Tibial nerve (tissue), 4 donors: Measurements from ENCODE around the gene YY1. TPM values are rescaled to one million over a fixed set of nuclear protein-coding genes. Genes with fewer than 3 reads are reported as not detected.
A peak's percentile ranks its signal among the peaks of the same experiment; 100 is the strongest.

Experiments
- DNase-seq, 2 donors: peaks; one replicate each; pipeline ENCODE4 v3.0.0-alpha.2; 2019; ENCODE audit warnings: low spot score in 2 of 2
- H3K27ac ChIP-seq, 4 donors: fragments of 200-600 bp; sonication (generic) in 3 of 4; one replicate each; pipeline ENCODE4 v1.5.1; 2017 to 2019; ENCODE audit warnings: mild to moderate bottlenecking in 1 of 4
- H3K27me3 ChIP-seq, 2 donors: fragments of 200-600 bp; sonication (generic) in 1 of 2; one replicate each; pipeline versions ENCODE4 v1.5.1 to v1.6.0; 2017 to 2019
- H3K36me3 ChIP-seq, 3 donors: fragments of 200-600 bp; sonication (generic); one replicate each; pipeline ENCODE4 v1.5.1; 2018 to 2019
- H3K4me1 ChIP-seq, 4 donors: fragments of 200-600 bp; sonication (generic) in 3 of 4; one replicate each; pipeline ENCODE4 v1.5.1; 2017 to 2019
- H3K4me3 ChIP-seq, 4 donors: fragments of 200-600 bp; sonication (generic) in 3 of 4; one replicate each; pipeline ENCODE4 v1.5.1; 2017 to 2019; ENCODE audit warnings: mild to moderate bottlenecking in 1 of 4, moderate library complexity in 1 of 4
- H3K9me3 ChIP-seq, 4 donors: fragments of 200-600 bp; sonication (generic) in 3 of 4; one replicate each; pipeline ENCODE4 v1.5.1; 2017 to 2019
- EP300 ChIP-seq, 2 donors: sonication (generic); formaldehyde crosslinking; IDR thresholded peaks; one replicate each; pipeline ENCODE4 v1.6.1; 2017; ENCODE audit warnings: antibody characterized with exemption in 2 of 2, mild to moderate bottlenecking in 1 of 2
- POLR2A ChIP-seq, 2 donors: fragments of 450-650 bp; IDR thresholded peaks; one replicate each; pipeline ENCODE4 v1.6.1; 2017; ENCODE audit warnings: antibody characterized with exemption in 2 of 2, mild to moderate bottlenecking in 2 of 2, moderate library complexity in 2 of 2
- WGBS, 2 donors: methylation state at CpG; one replicate each; pipeline ENCODE4 v1.1.5; 2018; 5-methylcytosine and 5-hydroxymethylcytosine counted together
- total RNA-seq, 4 donors: library from RNA; depleted of rRNA; stranded (reverse); fragments of >200 nt; gene quantifications; one replicate each; pipeline ENCODE4 v1.1.0, GENCODE V29; 2016
- TF ChIP-seq, protein P1 (sequence below), 5 experiments: fragments of 200-600 bp in 3 of 5; fragments of 450-650 bp in 2 of 5; sonication (generic) in 3 of 5; IDR thresholded peaks; one replicate each; pipeline ENCODE4 v1.5.1; 2016 to 2019; ENCODE audit warnings: antibody characterized with exemption in 5 of 5, mild to moderate bottlenecking in 3 of 5, moderate library complexity in 2 of 5

Gene YY1
- total RNA-seq = 10 to 100 TPM; 55.9 to 60.3 (median 58.7) TPM

DNA sequence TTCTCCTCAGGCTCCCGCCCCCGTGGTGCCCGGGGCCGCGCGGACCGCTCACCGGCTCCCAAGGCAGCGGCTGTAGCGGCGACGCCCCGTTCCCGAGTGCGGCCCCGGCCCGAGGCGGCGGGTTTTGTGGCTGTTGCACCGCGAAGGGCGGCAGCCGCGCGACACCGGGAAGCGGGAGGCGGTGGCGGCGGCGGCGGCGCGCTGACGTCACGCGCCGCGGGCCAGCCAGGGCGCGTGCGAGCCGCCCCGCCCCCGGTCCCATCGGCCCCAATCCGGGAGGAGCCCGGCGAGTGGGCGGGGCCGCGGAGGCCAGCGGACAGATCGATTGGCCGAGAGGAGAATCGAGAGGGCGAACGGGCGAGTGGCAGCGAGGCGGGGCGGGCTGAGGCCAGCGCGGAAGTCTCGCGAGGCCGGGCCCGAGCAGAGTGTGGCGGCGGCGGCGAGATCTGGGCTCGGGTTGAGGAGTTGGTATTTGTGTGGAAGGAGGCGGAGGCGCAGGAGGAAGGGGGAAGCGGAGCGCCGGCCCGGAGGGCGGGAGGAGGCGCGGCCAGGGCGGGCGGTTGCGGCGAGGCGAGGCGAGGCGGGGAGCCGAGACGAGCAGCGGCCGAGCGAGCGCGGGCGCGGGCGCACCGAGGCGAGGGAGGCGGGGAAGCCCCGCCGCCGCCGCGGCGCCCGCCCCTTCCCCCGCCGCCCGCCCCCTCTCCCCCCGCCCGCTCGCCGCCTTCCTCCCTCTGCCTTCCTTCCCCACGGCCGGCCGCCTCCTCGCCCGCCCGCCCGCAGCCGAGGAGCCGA is at the start of gene YY1:
Gene YY1, plus strand, starts transcription at position 726 of the 792 bp plus-strand sequence. CDS start 101 bp downstream, outside the sequence.
- WGBS, 2 donors = 0 to 1% methylated on average over 18 to 39 of the region's 125 CpGs
- Histone ChIP-seq H3K27me3 (no peaks in the 10 kb centered on the region), H3K36me3 (no peaks in the 10 kb centered on the region), H3K4me3 (peak within 1 kb of the TSS; percentile 91 to 100 (median 98)), H3K4me1 (peaks cover 0 to 60% (median 34%) of the 10 kb centered on the region in 4 donors), H3K9me3 (no peaks in the 10 kb centered on the region), H3K27ac (peak within 1 kb of the TSS; percentile 96 to 100 (median 100))
- TF ChIP-seq POLR2A (IDR thresholded peaks at IDR 0.05) (peak; percentile 49 to 90), EP300 (IDR thresholded peaks at IDR 0.05) (peak in 1 of 2 donors; percentile 94)
- TF ChIP-seq, protein P1, sequence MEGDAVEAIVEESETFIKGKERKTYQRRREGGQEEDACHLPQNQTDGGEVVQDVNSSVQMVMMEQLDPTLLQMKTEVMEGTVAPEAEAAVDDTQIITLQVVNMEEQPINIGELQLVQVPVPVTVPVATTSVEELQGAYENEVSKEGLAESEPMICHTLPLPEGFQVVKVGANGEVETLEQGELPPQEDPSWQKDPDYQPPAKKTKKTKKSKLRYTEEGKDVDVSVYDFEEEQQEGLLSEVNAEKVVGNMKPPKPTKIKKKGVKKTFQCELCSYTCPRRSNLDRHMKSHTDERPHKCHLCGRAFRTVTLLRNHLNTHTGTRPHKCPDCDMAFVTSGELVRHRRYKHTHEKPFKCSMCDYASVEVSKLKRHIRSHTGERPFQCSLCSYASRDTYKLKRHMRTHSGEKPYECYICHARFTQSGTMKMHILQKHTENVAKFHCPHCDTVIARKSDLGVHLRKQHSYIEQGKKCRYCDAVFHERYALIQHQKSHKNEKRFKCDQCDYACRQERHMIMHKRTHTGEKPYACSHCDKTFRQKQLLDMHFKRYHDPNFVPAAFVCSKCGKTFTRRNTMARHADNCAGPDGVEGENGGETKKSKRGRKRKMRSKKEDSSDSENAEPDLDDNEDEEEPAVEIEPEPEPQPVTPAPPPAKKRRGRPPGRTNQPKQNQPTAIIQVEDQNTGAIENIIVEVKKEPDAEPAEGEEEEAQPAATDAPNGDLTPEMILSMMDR (IDR thresholded peaks at IDR 0.05) = peak in 1 of 5 experiments; percentile 28
- peak; percentile 95 to 99 for DNase-seq

DNA sequence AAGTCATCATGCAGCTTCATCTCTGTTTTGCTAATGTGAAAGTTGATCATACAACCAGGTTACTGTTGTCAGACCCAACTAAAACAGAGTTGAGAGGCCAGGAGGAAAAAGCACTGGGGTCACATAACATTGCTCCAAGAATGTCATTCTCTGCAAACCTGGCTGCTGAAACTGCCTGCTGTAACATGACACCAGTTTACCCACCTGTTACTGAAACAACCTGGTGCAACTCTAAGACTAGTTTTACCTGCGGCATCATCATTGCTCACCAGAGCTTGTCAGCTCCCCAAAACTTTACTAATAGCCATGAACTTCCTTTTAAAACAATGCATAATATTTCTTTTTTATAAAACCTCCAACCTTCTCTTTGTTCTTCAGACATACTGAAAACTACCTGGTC is 48.8 kb upstream of the YY1 start:
- 96 to 97% methylated on average over 1 of the region's 1 CpG for WGBS, 2 donors
- H3K27me3 ChIP-seq = no peaks in the 10 kb centered on the region
- DNase-seq = no peak
- TF ChIP-seq, protein P1 (IDR thresholded peaks at IDR 0.05) = no peak
- no peak for TF ChIP-seq POLR2A (IDR thresholded peaks at IDR 0.05)
- no peak for TF ChIP-seq EP300 (IDR thresholded peaks at IDR 0.05)
- H3K36me3 ChIP-seq = no peaks in the 10 kb centered on the region
- H3K27ac ChIP-seq = no peak overlapping the region
- no peak overlapping the region for H3K4me3 ChIP-seq
- H3K9me3 ChIP-seq = no peaks in the 10 kb centered on the region
- peaks cover 0 to 22% (median 7%) of the 10 kb centered on the region in 4 donors for H3K4me1 ChIP-seq

DNA sequence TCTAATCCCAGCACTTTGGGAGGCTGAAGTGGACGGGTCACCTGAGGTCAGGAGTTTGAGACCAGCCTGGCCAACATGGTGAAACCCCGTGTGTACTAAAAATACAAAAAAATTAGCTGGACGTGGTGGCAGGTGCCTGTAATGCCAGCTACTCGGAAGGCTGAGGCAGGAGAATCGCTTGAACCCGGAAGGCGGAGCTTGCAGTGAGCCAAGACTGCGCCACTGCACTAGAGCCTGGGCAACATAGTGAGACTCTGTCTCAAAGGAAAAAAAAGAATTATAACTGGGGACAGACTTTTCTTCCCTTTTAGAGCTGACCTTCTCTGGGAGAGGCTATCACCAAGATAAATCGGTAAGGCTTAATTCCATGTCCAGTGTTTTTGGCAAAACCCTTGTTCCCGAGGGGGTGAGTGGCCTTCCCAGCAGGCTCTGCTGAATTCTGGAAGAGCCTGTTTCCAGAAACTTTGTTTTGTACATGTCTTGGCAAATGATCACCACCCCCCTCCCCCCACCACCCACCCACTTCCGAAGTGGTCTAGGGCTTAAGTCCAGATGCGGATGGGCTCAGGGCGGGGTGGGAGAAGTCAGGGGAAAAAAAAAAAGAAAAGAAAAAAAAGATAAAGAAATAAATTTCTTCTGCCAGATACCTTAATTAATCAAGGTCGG is 47.2 kb upstream of the YY1 start:
- Histone ChIP-seq H3K27me3 (no peaks in the 10 kb centered on the region), H3K9me3 (no peaks in the 10 kb centered on the region), H3K4me3 (no peak overlapping the region), H3K36me3 (no peaks in the 10 kb centered on the region), H3K4me1 (peaks cover 0 to 22% (median 7%) of the 10 kb centered on the region in 4 donors), H3K27ac (peak overlapping the region in 3 of 4 donors; percentile 91 to 94 (median 92))
- TF ChIP-seq EP300 (IDR thresholded peaks at IDR 0.05) = no peak
- TF ChIP-seq POLR2A (IDR thresholded peaks at IDR 0.05) = no peak
- TF ChIP-seq, protein P1 (IDR thresholded peaks at IDR 0.05) = no peak
- WGBS, 2 donors = 76 to 77% methylated on average over 14 of the region's 14 CpGs
- no peak for DNase-seq

DNA sequence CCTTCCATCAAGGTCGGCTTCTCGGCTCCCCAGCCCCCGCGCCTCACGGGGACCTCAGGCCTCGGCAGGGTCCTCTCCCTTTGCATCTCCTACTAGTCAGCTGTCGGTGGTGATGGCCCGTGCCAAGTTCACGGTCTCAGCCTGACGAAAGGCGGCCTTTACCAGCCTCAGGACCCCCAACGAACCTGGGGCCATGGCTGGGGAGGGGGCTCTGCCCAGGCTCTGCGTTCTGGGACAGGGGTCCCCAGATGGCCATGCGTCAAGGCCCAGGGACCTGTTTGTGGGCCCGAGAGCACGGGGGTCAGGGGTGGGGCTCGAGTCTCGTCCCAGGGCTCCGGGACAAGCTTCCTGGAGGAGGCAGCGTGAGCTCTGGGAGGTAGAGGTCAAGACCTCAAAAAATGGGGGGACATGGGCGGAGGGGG is 46.7 kb upstream of the YY1 start:
- no peak for DNase-seq
- no peaks in the 10 kb centered on the region for H3K9me3 ChIP-seq
- H3K36me3 ChIP-seq = no peaks in the 10 kb centered on the region
- H3K27ac ChIP-seq = peak overlapping the region; percentile 75 to 94 (median 92)
- 53 to 54% methylated on average over 19 to 21 of the region's 21 CpGs for WGBS, 2 donors
- H3K4me3 ChIP-seq = peak overlapping the region; percentile 20 to 57 (median 43)
- TF ChIP-seq, protein P1 (IDR thresholded peaks at IDR 0.05) = no peak
- TF ChIP-seq POLR2A (IDR thresholded peaks at IDR 0.05) (no peak), EP300 (IDR thresholded peaks at IDR 0.05) (no peak)
- H3K27me3 ChIP-seq = no peaks in the 10 kb centered on the region
- H3K4me1 ChIP-seq = peaks cover 0 to 22% (median 7%) of the 10 kb centered on the region in 4 donors
